NB4 (cell line): ENCODE measurements around the gene OR9A2.

Experiments used
- CTCF ChIP-seq: IDR thresholded peaks from one replicate; pipeline ENCODE4 v1.5.1; 2012; ENCODE audit warnings: low read depth, low read length
- POLR2A ChIP-seq: IDR thresholded peaks from 2 replicates; pipeline ENCODE4 v1.6.1; 2011; ENCODE audit warnings: mild to moderate bottlenecking; ENCODE audit not compliant: insufficient read length; ENCODE audit errors: extremely low read depth

- TF ChIP-seq CTCF (no peak), POLR2A (no peak)
Observed at GRCh38 chr7:143012409-143012808, 14.5 kb downstream of the OR9A2 start.
